Neutrophil (primary cell): ENCODE results near the gene PLA2G10.
"Not testable (repeated sequence)": the region's sequence is repeated elsewhere in the genome, so short reads cannot be mapped to it uniquely, and the experiment has no call there.

Source experiments
- H3K27ac ChIP-seq: fragments of 200-600 bp; sonication (generic); 2 replicates; pipeline ENCODE4 v1.5.1; 2016; ENCODE audit warnings: mild to moderate bottlenecking, moderate library complexity
- H3K27me3 ChIP-seq: fragments of 200-600 bp; sonication (generic); 2 replicates; pipeline ENCODE4 v1.6.0; 2016; ENCODE audit warnings: mild to moderate bottlenecking
- H3K36me3 ChIP-seq: fragments of 200-600 bp; sonication (generic); 2 replicates; pipeline ENCODE4 v1.5.1; 2017
- H3K4me1 ChIP-seq, 2 experiments: fragments of 200-600 bp in 1 of 2; sonication (generic) in 1 of 2; 1 replicate in 1 of 2; 2 replicates in 1 of 2; pipeline versions ENCODE4 v1.5.1 to v1.6.1; 2013 to 2016; ENCODE audit warnings: low read depth in 1 of 2, low read length in 1 of 2, mild to moderate bottlenecking in 1 of 2, moderate library complexity in 1 of 2; ENCODE audit not compliant: control insufficient read depth in 1 of 2, insufficient read depth in 1 of 2
- H3K4me3 ChIP-seq, 2 experiments: fragments of 200-600 bp in 1 of 2; sonication (generic) in 1 of 2; 1 replicate in 1 of 2; 2 replicates in 1 of 2; pipeline ENCODE4 v1.5.1; 2013 to 2016; ENCODE audit warnings: low read depth in 1 of 2, low read length in 1 of 2, mild to moderate bottlenecking in 1 of 2, moderate library complexity in 1 of 2
- H3K9me3 ChIP-seq: fragments of 200-600 bp; sonication (generic); 2 replicates; pipeline ENCODE4 v1.5.1; 2016
- CTCF ChIP-seq: fragments of 200-600 bp; sonication (generic); IDR thresholded peaks from 2 replicates; pipeline ENCODE4 v1.5.1; 2016; ENCODE audit warnings: antibody characterized with exemption

Gene PLA2G10

GRCh38 chr16:14652726-14653125 is 41.4 kb downstream of the PLA2G10 start:
- Histone ChIP-seq H3K4me1 (no peaks in the 10 kb centered on the region), H3K27ac (no peak overlapping the region), H3K4me3 (no peak overlapping the region), H3K9me3 (no peaks in the 10 kb centered on the region), H3K36me3 (peaks cover 93% of the 10 kb centered on the region), H3K27me3 (no peaks in the 10 kb centered on the region)
- no peak for TF ChIP-seq CTCF

GRCh38 chr16:14650629-14651028 is 43.5 kb downstream of the PLA2G10 start:
- Histone ChIP-seq H3K4me1 (no peaks in the 10 kb centered on the region), H3K27me3 (no peaks in the 10 kb centered on the region), H3K36me3 (peaks cover 93% of the 10 kb centered on the region), H3K9me3 (no peaks in the 10 kb centered on the region), H3K4me3 (no peak overlapping the region), H3K27ac (no peak overlapping the region)
- no peak for TF ChIP-seq CTCF

- Histone ChIP-seq H3K4me3 (no peak overlapping the region), H3K9me3 (no peaks in the 10 kb centered on the region), H3K27ac (no peak overlapping the region), H3K36me3 (peaks cover 95% of the 10 kb centered on the region), H3K27me3 (no peaks in the 10 kb centered on the region), H3K4me1 (no peaks in the 10 kb centered on the region)
- no peak for TF ChIP-seq CTCF
Measured at GRCh38 chr16:14649816-14650215, 44.3 kb downstream of the PLA2G10 start.

- no peaks in the 10 kb centered on the region for H3K4me1 ChIP-seq
- no peaks in the 10 kb centered on the region for H3K9me3 ChIP-seq
- no peak overlapping the region for H3K27ac ChIP-seq
- peaks cover 28% of the 10 kb centered on the region for H3K36me3 ChIP-seq
- no peaks in the 10 kb centered on the region for H3K27me3 ChIP-seq
- TF ChIP-seq CTCF, result no peak
- H3K4me3 ChIP-seq, result no peak overlapping the region
Measured at GRCh38 chr16:14641926-14642325, 52.2 kb downstream of the PLA2G10 start.

- Histone ChIP-seq H3K9me3 (no peaks in the 10 kb centered on the region), H3K4me3 (no peak overlapping the region), H3K4me1 (no peaks in the 10 kb centered on the region), H3K27ac (no peak overlapping the region), H3K27me3 (no peaks in the 10 kb centered on the region), H3K36me3 (peaks cover 21% of the 10 kb centered on the region)
- no peak for TF ChIP-seq CTCF
Measured at GRCh38 chr16:14641206-14641605, 52.9 kb downstream of the PLA2G10 start.

- H3K4me1 ChIP-seq, result no peaks in the 10 kb centered on the region
- H3K36me3 ChIP-seq, result peaks cover 14% of the 10 kb centered on the region
- H3K4me3 ChIP-seq, result no peak overlapping the region
- no peaks in the 10 kb centered on the region for H3K9me3 ChIP-seq
- no peak for TF ChIP-seq CTCF
- no peaks in the 10 kb centered on the region for H3K27me3 ChIP-seq
- H3K27ac ChIP-seq, result peak overlapping the region; percentile 2
Measured at GRCh38 chr16:14640538-14640937, 53.6 kb downstream of the PLA2G10 start.

GRCh38 chr16:14636951-14637240 is 57.2 kb downstream of the PLA2G10 start:
- H3K9me3 ChIP-seq, H3K4me3 ChIP-seq, H3K27ac ChIP-seq, H3K36me3 ChIP-seq, H3K27me3 ChIP-seq: not testable (repeated sequence)
- H3K4me1 ChIP-seq, result peaks cover 17 to 23% of the 10 kb centered on the region in 2 experiments

GRCh38 chr16:14636179-14636950 is 57.7 kb downstream of the PLA2G10 start:
- H3K4me1 ChIP-seq, result peaks cover 22 to 27% of the 10 kb centered on the region in 2 experiments
- not testable (repeated sequence) for H3K27ac ChIP-seq, H3K9me3 ChIP-seq, H3K36me3 ChIP-seq, H3K4me3 ChIP-seq, H3K27me3 ChIP-seq
